Lower leg skin (tissue), 4 donors: Measurements from ENCODE around the gene ARHGAP29. TPM values are rescaled to one million over a fixed set of nuclear protein-coding genes. Genes with fewer than 3 reads are reported as not detected.

Experiments
- DNase-seq, 2 donors: peaks; one replicate each; pipeline ENCODE4 v3.0.0-alpha.2; 2019; ENCODE audit warnings: low spot score in 2 of 2
- H3K4me3 ChIP-seq: fragments of 200-600 bp; sonication (generic); 2 replicates; pipeline ENCODE4 v1.5.1; 2017; ENCODE audit warnings: mild to moderate bottlenecking, low read depth; ENCODE audit not compliant: poor library complexity, severe bottlenecking
- POLR2A ChIP-seq, 2 donors: fragments of 450-650 bp; IDR thresholded peaks; one replicate each; pipeline ENCODE4 v1.6.1; 2016 to 2017; ENCODE audit warnings: antibody characterized with exemption in 2 of 2, mild to moderate bottlenecking in 1 of 2, moderate library complexity in 1 of 2
- WGBS, 2 donors: methylation state at CpG; one replicate each; pipeline ENCODE4 v1.1.5; 2018; 5-methylcytosine and 5-hydroxymethylcytosine counted together
- intact Hi-C: fragments of 100-400 bp; cut with DNase I; formaldehyde crosslinking; loops from one replicate; pipeline ENCODE4 v1.15.0; 2023; ENCODE audit warnings: low total_unique reads
- total RNA-seq, 4 donors: library from RNA; depleted of rRNA; stranded (reverse); fragments of >200 nt; gene quantifications; one replicate each; pipeline ENCODE4 v1.1.0, GENCODE V29; 2016
- TF ChIP-seq, protein P1 (sequence below), 3 donors: fragments of 450-650 bp; IDR thresholded peaks; one replicate each; pipeline ENCODE4 v1.5.1; 2016; ENCODE audit warnings: antibody characterized with exemption in 3 of 3, mild to moderate bottlenecking in 3 of 3, moderate library complexity in 2 of 3

The ARHGAP29 gene
- total RNA-seq, 4 donors from 2014 or later, result 30.1 to 49.5 (median 33.9) TPM

DNA sequence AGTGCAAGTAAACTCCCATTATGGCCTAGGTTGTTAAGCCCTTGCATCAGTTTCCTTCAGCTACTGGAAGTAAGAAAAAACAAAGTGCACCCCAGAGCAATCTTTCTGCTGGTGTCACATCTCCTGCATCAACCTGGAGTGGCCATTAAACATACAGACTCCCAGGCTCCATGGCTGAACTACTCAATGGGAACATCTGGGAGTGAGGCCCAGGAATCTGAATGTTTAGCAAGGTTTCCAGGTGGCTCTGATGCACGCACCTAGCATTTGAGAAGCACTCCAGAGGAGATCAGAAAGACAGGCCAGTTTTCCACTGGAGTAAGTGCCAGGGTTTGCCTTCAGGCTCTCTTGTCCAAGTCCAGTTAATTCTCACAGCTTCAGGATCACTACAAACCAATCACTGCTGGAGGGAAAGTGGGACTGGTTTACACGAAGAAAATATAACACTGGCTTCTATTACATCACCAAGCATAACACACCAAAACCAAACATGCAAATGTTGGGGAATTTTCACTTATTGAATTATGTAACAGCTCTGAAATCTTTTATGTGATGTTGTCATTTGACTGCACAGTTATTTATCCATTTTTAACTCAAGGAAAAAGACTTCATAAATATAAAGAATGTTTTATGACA is 94.1 kb downstream of the ARHGAP29 start:
- WGBS, 2 donors, result 46 to 53% methylated on average over 2 of the region's 2 CpGs
- TF ChIP-seq, protein P1, sequence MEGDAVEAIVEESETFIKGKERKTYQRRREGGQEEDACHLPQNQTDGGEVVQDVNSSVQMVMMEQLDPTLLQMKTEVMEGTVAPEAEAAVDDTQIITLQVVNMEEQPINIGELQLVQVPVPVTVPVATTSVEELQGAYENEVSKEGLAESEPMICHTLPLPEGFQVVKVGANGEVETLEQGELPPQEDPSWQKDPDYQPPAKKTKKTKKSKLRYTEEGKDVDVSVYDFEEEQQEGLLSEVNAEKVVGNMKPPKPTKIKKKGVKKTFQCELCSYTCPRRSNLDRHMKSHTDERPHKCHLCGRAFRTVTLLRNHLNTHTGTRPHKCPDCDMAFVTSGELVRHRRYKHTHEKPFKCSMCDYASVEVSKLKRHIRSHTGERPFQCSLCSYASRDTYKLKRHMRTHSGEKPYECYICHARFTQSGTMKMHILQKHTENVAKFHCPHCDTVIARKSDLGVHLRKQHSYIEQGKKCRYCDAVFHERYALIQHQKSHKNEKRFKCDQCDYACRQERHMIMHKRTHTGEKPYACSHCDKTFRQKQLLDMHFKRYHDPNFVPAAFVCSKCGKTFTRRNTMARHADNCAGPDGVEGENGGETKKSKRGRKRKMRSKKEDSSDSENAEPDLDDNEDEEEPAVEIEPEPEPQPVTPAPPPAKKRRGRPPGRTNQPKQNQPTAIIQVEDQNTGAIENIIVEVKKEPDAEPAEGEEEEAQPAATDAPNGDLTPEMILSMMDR (IDR thresholded peaks at IDR 0.05), result no peak
- no peak for TF ChIP-seq POLR2A (IDR thresholded peaks at IDR 0.05)
- intact Hi-C loops, result no loop called here
- DNase-seq, result no peak
- H3K4me3 ChIP-seq, result no peak overlapping the region

DNA sequence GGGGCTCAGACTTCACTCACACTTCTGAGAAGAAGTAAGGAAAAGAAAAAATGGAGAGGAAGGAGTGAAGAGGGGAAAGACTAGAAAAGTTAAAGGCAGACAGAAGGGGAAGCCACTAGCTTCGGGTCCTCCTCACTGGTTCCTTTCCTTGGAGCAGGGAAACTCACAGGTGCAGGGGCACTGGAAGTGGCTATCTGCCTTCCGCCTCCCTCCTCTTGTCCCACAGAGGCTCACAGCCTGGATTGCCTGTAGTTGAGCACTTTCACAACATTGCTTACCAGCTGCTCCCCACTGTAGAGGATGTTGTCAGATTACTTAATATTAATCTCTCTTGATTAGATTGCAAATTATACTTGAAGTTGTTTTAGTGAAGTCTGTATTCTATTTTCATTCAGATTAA is 94.8 kb downstream of the ARHGAP29 start:
- DNase-seq, result no peak
- no peak overlapping the region for H3K4me3 ChIP-seq
- intact Hi-C loops, result no loop called here
- TF ChIP-seq, protein P1 (IDR thresholded peaks at IDR 0.05), result no peak
- TF ChIP-seq POLR2A (IDR thresholded peaks at IDR 0.05), result no peak
- 77 to 89% methylated on average over 2 of the region's 2 CpGs for WGBS, 2 donors

DNA sequence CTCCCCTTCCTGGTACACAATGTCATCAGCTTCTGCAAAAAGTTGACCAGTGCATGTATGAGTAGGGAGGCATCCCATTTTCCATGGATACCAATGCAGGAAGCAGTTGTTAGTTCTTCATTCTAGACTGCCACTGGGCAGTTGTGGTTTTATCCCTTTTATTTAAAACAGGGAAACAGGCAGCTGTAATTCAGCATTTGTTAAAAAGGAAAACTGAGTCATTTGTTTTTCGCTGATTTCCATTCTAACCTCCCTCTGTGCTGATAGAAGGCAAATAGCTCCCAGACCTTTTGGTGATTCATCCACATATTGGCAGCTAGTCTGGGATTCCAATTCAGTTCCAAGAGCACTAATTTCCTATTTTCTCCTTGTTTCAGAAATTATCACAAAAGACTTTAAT is 95.4 kb downstream of the ARHGAP29 start:
- intact Hi-C loops, result no loop called here
- 26 to 38% methylated on average over 1 of the region's 1 CpG for WGBS, 2 donors
- H3K4me3 ChIP-seq, result no peak overlapping the region
- no peak for TF ChIP-seq POLR2A (IDR thresholded peaks at IDR 0.05)
- TF ChIP-seq, protein P1 (IDR thresholded peaks at IDR 0.05), result no peak
- DNase-seq, result no peak

DNA sequence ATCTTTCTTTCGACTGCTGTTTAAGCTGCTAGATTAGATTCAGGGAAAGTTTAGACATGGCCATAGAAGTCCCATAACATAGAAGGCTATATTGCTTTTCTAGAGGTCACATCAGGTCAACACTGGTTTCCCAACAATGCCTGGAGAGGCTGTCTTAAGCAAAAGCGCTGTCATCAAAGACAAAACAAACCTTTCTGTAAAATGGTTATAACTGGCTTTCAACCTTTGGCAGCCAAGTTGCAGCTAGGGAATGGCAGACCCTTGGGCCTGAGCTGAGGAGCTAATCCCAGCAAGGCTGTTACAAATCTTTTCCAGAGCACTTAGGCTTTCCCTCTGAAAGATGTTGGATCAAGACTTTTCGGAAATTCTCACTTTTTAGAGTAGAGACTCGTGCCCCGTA is 105.3 kb downstream of the ARHGAP29 start:
- DNase-seq, result no peak
- intact Hi-C loops, result no loop called here
- TF ChIP-seq, protein P1 (IDR thresholded peaks at IDR 0.05), result no peak
- no peak for TF ChIP-seq POLR2A (IDR thresholded peaks at IDR 0.05)
- 84 to 96% methylated on average over 5 of the region's 5 CpGs for WGBS, 2 donors
- no peak overlapping the region for H3K4me3 ChIP-seq

DNA sequence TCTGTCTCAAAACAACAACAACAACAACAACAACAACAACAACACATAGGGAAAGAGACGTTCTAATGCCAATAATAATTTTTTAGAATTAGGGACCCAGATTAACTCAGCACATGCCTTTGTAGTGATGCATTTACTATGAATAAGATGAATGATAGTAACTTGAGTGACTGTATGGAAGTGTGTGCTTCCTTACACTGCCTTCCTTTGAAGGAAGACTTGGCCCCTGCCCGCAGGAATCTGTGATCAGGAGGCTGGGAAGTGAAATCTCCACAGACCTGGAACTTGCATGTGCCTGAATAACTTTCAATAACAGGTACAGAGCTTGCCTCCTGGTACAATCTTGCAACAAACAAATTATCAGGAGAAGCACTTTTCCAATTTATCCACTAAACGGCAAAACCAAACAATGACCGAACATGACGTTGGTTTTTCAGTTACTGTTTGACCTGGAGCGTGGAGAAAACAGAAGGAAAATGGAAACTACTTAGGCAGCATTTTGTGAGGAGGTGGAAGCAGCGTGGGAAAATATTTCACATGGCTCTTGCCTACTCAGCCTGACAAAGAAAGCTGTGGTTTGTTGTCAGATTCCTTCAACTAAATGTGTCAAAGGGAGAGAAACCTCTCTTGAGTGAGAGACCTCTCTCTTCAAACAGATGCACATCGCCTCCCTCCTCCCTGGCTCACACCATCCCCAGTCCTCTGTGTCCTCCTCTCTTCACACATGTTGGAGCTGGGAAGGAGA is 106.4 kb downstream of the ARHGAP29 start:
- DNase-seq, result no peak
- intact Hi-C loops, result no loop called here
- TF ChIP-seq POLR2A (IDR thresholded peaks at IDR 0.05), result no peak
- TF ChIP-seq, protein P1 (IDR thresholded peaks at IDR 0.05), result no peak
- no peak overlapping the region for H3K4me3 ChIP-seq
- 72 to 77% methylated on average over 8 of the region's 8 CpGs for WGBS, 2 donors
